RWPE2 (cell line): ENCODE data around the gene ANKRD28.

Experiments
- ATAC-seq: fragments of 200-7000 bp; cut with Tn5 transposase; 3 replicates; pipeline ENCODE4 v1.9.1; 2021; ENCODE audit warnings: low read depth
- DNase-seq: peaks from one replicate; pipeline ENCODE4 v3.0.0-alpha.2; 2020; ENCODE audit warnings: low spot score
- H3K27ac ChIP-seq: fragments of 450-650 bp; 2 replicates; pipeline ENCODE4 v1.5.1; 2017; ENCODE audit warnings: mild to moderate bottlenecking; ENCODE audit not compliant: poor library complexity, severe bottlenecking
- H3K27me3 ChIP-seq: fragments of 250-450 bp; sonication (Bioruptor Pico); 2 replicates; pipeline ENCODE4 v1.5.1; 2021; ENCODE audit warnings: mild to moderate bottlenecking, moderate library complexity; ENCODE audit not compliant: insufficient read depth, poor library complexity, severe bottlenecking
- H3K36me3 ChIP-seq: fragments of 250-450 bp; sonication (Bioruptor Pico); 2 replicates; pipeline ENCODE4 v1.5.1; 2020; ENCODE audit warnings: low read depth, mild to moderate bottlenecking, moderate library complexity
- H3K4me1 ChIP-seq: fragments of 250-450 bp; sonication (Bioruptor Pico); 2 replicates; pipeline ENCODE4 v1.5.1; 2021; ENCODE audit warnings: mild to moderate bottlenecking, moderate library complexity; ENCODE audit not compliant: insufficient read depth, poor library complexity, severe bottlenecking
- H3K4me3 ChIP-seq: fragments of 250-450 bp; sonication (Bioruptor Pico); 2 replicates; pipeline ENCODE4 v1.5.1; 2021; ENCODE audit warnings: mild to moderate bottlenecking, moderate library complexity; ENCODE audit not compliant: severe bottlenecking
- H3K9me3 ChIP-seq: fragments of 250-450 bp; sonication (Bioruptor Pico); 2 replicates; pipeline ENCODE4 v1.5.1; 2021; ENCODE audit warnings: mild to moderate bottlenecking, moderate library complexity; ENCODE audit not compliant: severe bottlenecking
- CTCF ChIP-seq: fragments of 450-650 bp; IDR thresholded peaks from one replicate; pipeline ENCODE4 v1.5.1; 2017; ENCODE audit warnings: mild to moderate bottlenecking, moderate library complexity; ENCODE audit not compliant: poor library complexity, severe bottlenecking

ANKRD28 gene

DNA sequence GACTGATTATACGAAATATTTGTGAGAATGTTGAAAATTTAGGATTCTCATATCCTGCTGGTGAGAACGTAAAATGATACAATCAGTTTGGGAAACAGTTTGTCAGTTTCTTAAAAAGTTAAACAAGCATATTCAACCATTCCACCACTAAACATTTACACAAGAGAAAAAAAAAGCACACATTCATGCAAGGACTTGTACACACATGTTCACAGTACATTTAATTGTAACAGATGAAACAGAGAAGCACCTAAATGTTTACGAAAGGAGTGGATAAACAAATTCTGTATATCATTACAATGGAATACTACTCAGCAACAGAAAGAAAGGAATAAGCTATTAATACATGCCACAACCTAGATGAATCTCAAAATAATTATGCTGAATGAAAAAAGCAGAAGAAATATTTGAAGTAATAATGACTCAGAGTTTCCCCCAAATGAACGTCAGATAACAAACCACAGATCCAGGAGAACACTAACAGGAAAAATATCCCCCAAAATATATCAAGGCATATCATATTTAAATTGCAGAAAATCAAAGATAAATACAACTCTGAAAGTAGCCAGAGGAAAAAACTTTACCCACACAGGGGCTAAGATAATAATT is 14.3 kb downstream of the ANKRD28 start:
- DNase-seq (no peak), ATAC-seq (peak; percentile 32)
- H3K27ac ChIP-seq: peak overlapping the region; percentile 87
- peaks cover 9% of the 10 kb centered on the region for H3K36me3 ChIP-seq
- H3K4me1 ChIP-seq: peaks cover 58% of the 10 kb centered on the region
- TF ChIP-seq CTCF: no peak
- H3K9me3 ChIP-seq: no peaks in the 10 kb centered on the region
- no peak overlapping the region for H3K4me3 ChIP-seq
- H3K27me3 ChIP-seq: no peaks in the 10 kb centered on the region

- Histone ChIP-seq H3K4me1 (peaks cover 59% of the 10 kb centered on the region), H3K9me3 (no peaks in the 10 kb centered on the region), H3K36me3 (peaks cover 8% of the 10 kb centered on the region), H3K27me3 (no peaks in the 10 kb centered on the region), H3K4me3 (no peak overlapping the region), H3K27ac (peak overlapping the region; percentile 87)
- ATAC-seq: peak; percentile 26; the same call in 1 of the 3 replicates
- DNase-seq: no peak
- no peak for TF ChIP-seq CTCF
Measured at GRCh38 chr3:15782429-15782828, 15.3 kb downstream of the ANKRD28 start.

- Histone ChIP-seq H3K4me1 (peaks cover 59% of the 10 kb centered on the region), H3K36me3 (peaks cover 3% of the 10 kb centered on the region), H3K27me3 (no peaks in the 10 kb centered on the region), H3K27ac (peak overlapping the region; percentile 87), H3K9me3 (no peaks in the 10 kb centered on the region), H3K4me3 (no peak overlapping the region)
- no peak for DNase-seq
- ATAC-seq: peak; percentile 75
- no peak for TF ChIP-seq CTCF
Measured at GRCh38 chr3:15781637-15782402, 16.0 kb downstream of the ANKRD28 start.

GRCh38 chr3:15781131-15781530 is 16.6 kb downstream of the ANKRD28 start:
- Histone ChIP-seq H3K4me1 (peaks cover 60% of the 10 kb centered on the region), H3K9me3 (no peaks in the 10 kb centered on the region), H3K4me3 (no peak overlapping the region), H3K27me3 (no peaks in the 10 kb centered on the region), H3K27ac (peak overlapping the region; percentile 87), H3K36me3 (peaks cover 9% of the 10 kb centered on the region)
- DNase-seq (no peak), ATAC-seq (no peak; the same call in 2 of the 3 replicates)
- TF ChIP-seq CTCF: no peak

DNA sequence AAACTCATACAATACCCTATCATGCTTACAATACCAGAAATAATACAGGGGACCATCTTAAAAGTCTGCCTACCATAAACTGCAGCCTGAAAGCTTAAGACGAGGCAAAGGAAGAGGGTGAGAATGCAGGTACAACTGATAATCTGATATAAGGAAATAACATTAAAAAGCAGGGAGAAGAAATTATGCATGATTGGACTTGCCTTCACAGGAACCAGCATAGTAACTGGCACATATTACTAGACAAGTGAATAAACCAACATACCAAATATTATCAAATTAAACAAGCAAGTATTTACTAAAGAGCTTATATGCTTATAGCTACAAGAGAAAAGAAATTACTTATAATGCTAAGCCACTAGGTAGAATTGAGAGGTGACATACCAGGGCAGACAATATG is 18.7 kb downstream of the ANKRD28 start:
- ATAC-seq: no peak
- no peak for DNase-seq

More for the DNA sequence above, 18.7 kb downstream of the ANKRD28 start:
- no peak overlapping the region for H3K4me3 ChIP-seq
- H3K27me3 ChIP-seq: no peaks in the 10 kb centered on the region
- peaks cover 9% of the 10 kb centered on the region for H3K36me3 ChIP-seq
- H3K4me1 ChIP-seq: peaks cover 65% of the 10 kb centered on the region
- TF ChIP-seq CTCF: no peak
- H3K27ac ChIP-seq: peak overlapping the region; percentile 26
- no peaks in the 10 kb centered on the region for H3K9me3 ChIP-seq
